Caco-2 (cell line): ENCODE data around the gene ZNF879. TPM values are rescaled to one million over a fixed set of nuclear protein-coding genes. Genes with fewer than 3 reads are reported as not detected.

Experiments
- BruUV-seq: library from RNA; stranded (reverse); fragments of 400-500 nt; replicated peaks from 2 replicates; lab custom pipeline; 2021; lab: Mats Ljungman, UMichigan
- CTCF ChIA-PET: fragments of 300-600 bp; sonication (Branson Sonifier 250); formaldehyde crosslinking; loops from one replicate; lab custom pipeline; 2022; ENCODE audit warnings: antibody characterized with exemption; lab: Charles Lee
- POLR2A ChIA-PET: fragments of 300-600 bp; sonication (Branson Sonifier 250); formaldehyde crosslinking; loops from one replicate; lab custom pipeline; 2022; ENCODE audit warnings: antibody characterized with exemption; lab: Charles Lee
- DNase-seq, 2 experiments: peaks; one replicate each; pipeline versions ENCODE4 v3.0.0 to v3.0.0-alpha.2; 2020 to 2022
- H3K27me3 ChIP-seq: replicated peaks from 2 replicates; pipeline ENCODE4 v1.6.0; 2011; ENCODE audit warnings: low read length; ENCODE audit not compliant: control insufficient read depth, insufficient read depth
- H3K36me3 ChIP-seq: 2 replicates; pipeline ENCODE4 v1.5.1; 2011; ENCODE audit warnings: low read length; ENCODE audit not compliant: control insufficient read depth, insufficient read depth
- H3K4me1 ChIP-seq: fragments of 250-450 bp; sonication (Bioruptor Pico); 2 replicates; pipeline ENCODE4 v1.5.1; 2020; ENCODE audit warnings: mild to moderate bottlenecking
- H3K4me3 ChIP-seq: 2 replicates; pipeline ENCODE4 v1.5.1; 2011; ENCODE audit warnings: low read depth, mild to moderate bottlenecking, control low read depth, low read length
- H3K9me3 ChIP-seq: fragments of 250-450 bp; sonication (Bioruptor Pico); 2 replicates; pipeline ENCODE4 v1.5.1; 2020; ENCODE audit warnings: mild to moderate bottlenecking, moderate library complexity
- H3K27ac Mint-ChIP-seq: one replicate; pipeline ENCODE4 v1.8.0; 2022; ENCODE audit warnings: mixed read lengths; ENCODE audit not compliant: unreplicated experiment
- H3K27me3 Mint-ChIP-seq: one replicate; pipeline ENCODE4 v1.8.0; 2022; ENCODE audit warnings: mixed read lengths; ENCODE audit not compliant: insufficient read depth, unreplicated experiment
- H3K36me3 Mint-ChIP-seq: one replicate; pipeline ENCODE4 v1.8.0; 2022; ENCODE audit warnings: mild to moderate bottlenecking, mixed read lengths; ENCODE audit not compliant: insufficient read depth, unreplicated experiment
- H3K4me1 Mint-ChIP-seq: one replicate; pipeline ENCODE4 v1.8.0; 2022; ENCODE audit warnings: low read depth, mixed read lengths; ENCODE audit not compliant: unreplicated experiment
- H3K4me3 Mint-ChIP-seq: one replicate; pipeline ENCODE4 v1.8.0; 2022; ENCODE audit warnings: mild to moderate bottlenecking, moderate library complexity, mixed read lengths; ENCODE audit not compliant: unreplicated experiment
- H3K9me3 Mint-ChIP-seq: one replicate; pipeline ENCODE4 v1.8.0; 2022; ENCODE audit warnings: mixed read lengths; ENCODE audit not compliant: unreplicated experiment
- CTCF ChIP-seq, 2 experiments: fragments of 200-600 bp in 1 of 2; IDR thresholded peaks; 1 replicate in 1 of 2; 2 replicates in 1 of 2; pipeline versions ENCODE4 v1.5.1 to v1.8.0; 2011 to 2022; ENCODE audit warnings: antibody characterized with exemption in 1 of 2, control low read depth in 1 of 2, inconsistent platforms in 1 of 2, low read depth in 1 of 2, low read length in 1 of 2, mild to moderate bottlenecking in 1 of 2, moderate library complexity in 1 of 2; ENCODE audit not compliant: insufficient read depth in 1 of 2, severe bottlenecking in 1 of 2, unreplicated experiment in 1 of 2
- intact Hi-C: fragments of 100-400 bp; cut with micrococcal nuclease; formaldehyde crosslinking; loops from one replicate; pipeline ENCODE4 v1.10.0; 2022; ENCODE audit not compliant: unreplicated experiment
- total RNA-seq: library from RNA; stranded (reverse); gene quantifications from 2 replicates; pipeline ENCODE4 v1.2.3, GENCODE V29; 2022

Gene ZNF879
- total RNA-seq, 1 experiment from 2014 or later: 3.0 TPM

GRCh38 chr5:179033004-179033580 lies 9.5 kb downstream of the ZNF879 start:
- intact Hi-C loops: no loop called here
- H3K36me3 ChIP-seq: no peaks in the 10 kb centered on the region; the same call in 1 of the 2 replicates
- H3K9me3 ChIP-seq: peaks cover 58% of the 10 kb centered on the region
- H3K27me3 ChIP-seq: no peaks in the 10 kb centered on the region
- TF ChIP-seq CTCF (IDR thresholded peaks at IDR 0.05; ENCODE audit: insufficient read depth in 1 of 2, low read depth in 1 of 2, low read length in 1 of 2, severe bottlenecking in 1 of 2, unreplicated experiment in 1 of 2): no peak
- DNase-seq: no peak
- Mint-ChIP-seq H3K4me1 (no peaks in the 10 kb centered on the region), H3K4me3 (no peak overlapping the region), H3K27ac (no peak overlapping the region), H3K27me3 (no peaks in the 10 kb centered on the region), H3K36me3 (peaks cover 47% of the 10 kb centered on the region), H3K9me3 (peaks cover 52% of the 10 kb centered on the region)
- ChIA-PET POLR2A (no interaction called here), CTCF (no interaction called here)
- H3K4me3 ChIP-seq: no peak overlapping the region
- H3K4me1 ChIP-seq: no peaks in the 10 kb centered on the region
- no TSS peak for BruUV-seq

GRCh38 chr5:179044765-179045164 lies 21.2 kb downstream of the ZNF879 start:
- Mint-ChIP-seq H3K9me3 (peaks cover 50% of the 10 kb centered on the region), H3K27me3 (no peaks in the 10 kb centered on the region), H3K36me3 (no peaks in the 10 kb centered on the region), H3K4me1 (no peaks in the 10 kb centered on the region), H3K27ac (no peak overlapping the region), H3K4me3 (no peak overlapping the region)
- no peak overlapping the region for H3K4me3 ChIP-seq
- H3K9me3 ChIP-seq: no peaks in the 10 kb centered on the region
- no peak for TF ChIP-seq CTCF (IDR thresholded peaks at IDR 0.05; ENCODE audit: insufficient read depth in 1 of 2, low read depth in 1 of 2, low read length in 1 of 2, severe bottlenecking in 1 of 2, unreplicated experiment in 1 of 2)
- H3K27me3 ChIP-seq: no peaks in the 10 kb centered on the region
- POLR2A ChIA-PET: no interaction called here
- BruUV-seq: no TSS peak
- CTCF ChIA-PET: no interaction called here
- H3K4me1 ChIP-seq: no peaks in the 10 kb centered on the region
- no peaks in the 10 kb centered on the region for H3K36me3 ChIP-seq
- intact Hi-C loops: no loop called here
- DNase-seq: no peak

- no TSS peak for BruUV-seq
- Mint-ChIP-seq H3K9me3 (peaks cover 44% of the 10 kb centered on the region), H3K36me3 (no peaks in the 10 kb centered on the region), H3K4me1 (no peaks in the 10 kb centered on the region), H3K4me3 (no peak overlapping the region), H3K27me3 (no peaks in the 10 kb centered on the region), H3K27ac (no peak overlapping the region)
- POLR2A ChIA-PET: no interaction called here
- no peaks in the 10 kb centered on the region for H3K4me1 ChIP-seq
- no peak for DNase-seq
- no peak for TF ChIP-seq CTCF (IDR thresholded peaks at IDR 0.05; ENCODE audit: insufficient read depth in 1 of 2, low read depth in 1 of 2, low read length in 1 of 2, severe bottlenecking in 1 of 2, unreplicated experiment in 1 of 2)
- no peaks in the 10 kb centered on the region; the same call in 1 of the 2 replicates for H3K9me3 ChIP-seq
- no peaks in the 10 kb centered on the region for H3K27me3 ChIP-seq
- intact Hi-C loops: no loop called here
- no peaks in the 10 kb centered on the region for H3K36me3 ChIP-seq
- no peak overlapping the region for H3K4me3 ChIP-seq
- CTCF ChIA-PET: no interaction called here
These were observed 28.2 kb downstream of the ZNF879 start for GRCh38 chr5:179051784-179052183.
